GM10847 (cell line): ENCODE measurements around the gene APOA1.

ENCODE experiments used
- POLR2A ChIP-seq: IDR thresholded peaks from 2 replicates; pipeline ENCODE4 v1.6.1; 2011; ENCODE audit not compliant: insufficient read length; ENCODE audit errors: extremely low read depth

The APOA1 gene

GRCh38 chr11:116842909-116843308 is 5.5 kb upstream of the APOA1 start:
- TF ChIP-seq POLR2A, result no peak

GRCh38 chr11:116842117-116842516 is 4.7 kb upstream of the APOA1 start:
- no peak for TF ChIP-seq POLR2A

- TF ChIP-seq POLR2A, result no peak
Observed at GRCh38 chr11:116840746-116841296, 3.4 kb upstream of the APOA1 start.

GRCh38 chr11:116840224-116840745 is 2.9 kb upstream of the APOA1 start:
- TF ChIP-seq POLR2A, result no peak

GRCh38 chr11:116838321-116839084 is 1.1 kb upstream of the APOA1 start:
- no peak for TF ChIP-seq POLR2A

- TF ChIP-seq POLR2A, result no peak
Observed at GRCh38 chr11:116836632-116836991, 810 bp downstream of the APOA1 start.

GRCh38 chr11:116835791-116836631 is 1.4 kb downstream of the APOA1 start:
- TF ChIP-seq POLR2A, result peak; percentile 31

- no peak for TF ChIP-seq POLR2A
Observed at GRCh38 chr11:116835042-116835772, 2.2 kb downstream of the APOA1 start.

- no peak for TF ChIP-seq POLR2A
Observed at GRCh38 chr11:116833816-116834534, 3.4 kb downstream of the APOA1 start.

GRCh38 chr11:116833491-116833815 is 4.0 kb downstream of the APOA1 start:
- TF ChIP-seq POLR2A, result no peak

GRCh38 chr11:116832350-116833290 is 4.8 kb downstream of the APOA1 start:
- no peak for TF ChIP-seq POLR2A

- TF ChIP-seq POLR2A, result no peak
Observed at GRCh38 chr11:116831790-116832349, 5.6 kb downstream of the APOA1 start.

- TF ChIP-seq POLR2A, result no peak
Observed at GRCh38 chr11:116830184-116830912, 7.1 kb downstream of the APOA1 start.
